Limb (tissue), 2 donors: ENCODE measurements around the gene SRBD1.
A peak's percentile ranks its signal among the peaks of the same experiment; 100 is the strongest.

Experiments used
- DNase-seq, 2 donors: peaks; one replicate each; pipeline ENCODE4 v3.0.0-alpha.2; 2016; ENCODE audit errors: extremely low spot score in 2 of 2

The SRBD1 gene

GRCh38 chr2:45554073-45554741, 56.9 kb downstream of the SRBD1 start:
- no peak for DNase-seq

- no peak for DNase-seq
Observed at GRCh38 chr2:45551862-45552261, 59.2 kb downstream of the SRBD1 start.

GRCh38 chr2:45545943-45546342, 65.1 kb downstream of the SRBD1 start:
- DNase-seq: no peak

DNA sequence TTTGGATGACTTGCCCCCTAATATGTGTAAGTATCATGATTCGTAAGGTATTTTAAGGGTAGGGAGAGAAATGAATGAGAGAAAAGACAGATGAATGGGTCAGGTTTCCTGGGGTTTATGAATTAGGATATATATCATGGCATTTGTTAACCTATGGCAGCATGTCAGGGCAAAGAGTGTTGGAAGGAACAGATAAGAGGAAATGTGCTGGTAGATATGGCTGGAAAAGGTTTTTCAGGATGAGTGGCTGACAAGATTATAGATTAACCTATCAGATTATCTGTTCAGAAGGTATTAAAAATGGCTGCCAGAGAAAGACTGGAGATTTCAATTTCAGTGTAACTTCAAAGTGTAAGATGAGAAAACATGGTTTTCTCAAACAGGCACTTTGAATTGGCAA, 67.8 kb downstream of the SRBD1 start:
- no peak for DNase-seq

GRCh38 chr2:45542013-45542412, 69.1 kb downstream of the SRBD1 start:
- DNase-seq: no peak

GRCh38 chr2:45541450-45541849, 69.6 kb downstream of the SRBD1 start:
- no peak for DNase-seq

DNA sequence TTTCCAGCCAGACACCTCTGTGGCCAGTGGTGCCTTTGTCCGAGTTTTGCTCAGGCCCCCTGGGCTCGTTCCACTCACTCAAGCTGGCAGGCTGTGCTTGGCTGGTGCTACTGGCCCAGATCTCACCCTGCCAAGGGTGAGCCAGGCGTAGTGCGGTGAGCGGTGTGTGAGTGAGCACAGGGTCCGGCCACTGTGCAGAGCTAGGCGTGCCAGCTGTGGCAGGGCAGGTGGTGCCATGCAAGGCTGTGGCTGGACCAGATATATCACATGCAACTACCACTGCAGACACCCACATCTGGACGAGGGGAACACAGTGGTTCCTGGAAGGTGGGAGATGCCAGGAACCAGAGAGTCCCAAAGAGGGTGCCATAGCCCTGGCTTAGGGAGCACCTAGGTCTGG, 70.1 kb downstream of the SRBD1 start:
- no peak for DNase-seq

- DNase-seq: no peak
Observed at GRCh38 chr2:45533771-45534170, 77.3 kb downstream of the SRBD1 start.

- no peak for DNase-seq
Observed at GRCh38 chr2:45532181-45532580, 78.9 kb downstream of the SRBD1 start.

- no peak for DNase-seq
Observed at GRCh38 chr2:45524016-45524415, 87.1 kb downstream of the SRBD1 start.

DNA sequence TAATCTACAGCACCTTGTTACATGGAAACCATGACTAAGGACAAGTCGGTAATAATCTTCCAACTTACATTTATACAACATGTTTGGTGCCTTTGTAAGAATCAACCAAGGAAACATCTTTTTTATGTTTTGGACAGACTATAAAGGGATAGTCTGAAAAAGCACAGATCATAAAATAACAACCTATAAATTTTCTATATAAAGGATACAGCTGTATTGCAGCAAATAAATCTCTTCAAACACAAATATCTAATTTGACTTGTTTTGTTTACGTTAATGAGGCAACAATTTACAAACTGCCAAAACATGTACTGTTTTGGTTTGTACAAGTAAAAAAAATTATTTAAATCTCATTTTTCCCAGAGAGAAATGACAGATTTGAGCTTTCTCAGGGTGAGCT, 92.5 kb downstream of the SRBD1 start:
- no peak for DNase-seq

DNA sequence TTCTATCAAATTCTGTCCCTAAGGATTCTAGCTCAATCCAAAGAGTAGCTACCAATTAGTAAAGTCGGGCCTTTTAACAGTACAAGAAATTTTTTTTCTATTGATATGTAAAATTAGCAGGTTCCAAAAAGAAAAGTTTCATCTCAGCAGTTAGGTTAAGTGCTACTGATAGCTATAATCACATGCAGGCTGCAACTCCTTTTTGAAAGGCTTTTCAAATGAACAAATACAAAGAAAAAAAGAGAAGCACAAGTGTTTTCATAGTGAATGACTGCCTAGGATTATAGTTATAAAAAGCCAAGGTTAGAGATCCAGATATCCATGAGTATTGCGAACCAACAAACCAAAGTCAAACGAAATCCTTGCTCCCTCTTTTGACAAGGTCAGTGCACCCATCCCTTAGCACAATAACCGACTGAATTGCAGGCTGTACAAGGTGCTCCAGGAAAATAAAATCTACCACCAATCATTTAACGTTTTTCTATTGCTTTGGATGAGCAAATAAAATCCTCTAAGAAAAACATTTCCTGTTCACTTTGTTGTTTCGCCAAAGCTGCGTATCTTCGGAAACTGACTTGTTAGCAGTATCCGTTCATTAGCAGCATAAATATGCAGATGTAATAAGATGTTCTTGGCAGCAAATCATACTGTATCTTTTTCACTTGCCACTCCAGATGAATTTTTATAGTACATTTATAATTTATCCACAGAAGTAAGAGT, 100.2 kb downstream of the SRBD1 start:
- DNase-seq: no peak

DNA sequence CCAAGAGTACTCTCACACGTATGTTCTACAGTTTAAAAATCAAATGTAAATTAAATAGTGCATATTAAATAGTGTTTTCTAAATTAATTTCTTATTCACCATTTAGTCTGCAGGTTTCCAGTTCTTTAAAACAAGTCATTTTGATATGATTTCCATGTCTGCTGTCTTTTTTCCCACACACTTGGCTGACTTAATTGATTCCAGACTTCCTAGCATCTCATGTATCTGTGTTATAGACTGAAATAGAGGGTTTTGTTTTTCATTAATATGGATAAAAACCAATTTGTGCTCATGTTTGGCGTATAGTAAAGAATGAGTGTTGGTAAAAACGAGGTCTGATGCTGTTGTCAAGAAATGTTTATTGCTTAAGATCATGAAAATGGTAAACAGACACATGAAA, 104.3 kb downstream of the SRBD1 start:
- DNase-seq: no peak

DNA sequence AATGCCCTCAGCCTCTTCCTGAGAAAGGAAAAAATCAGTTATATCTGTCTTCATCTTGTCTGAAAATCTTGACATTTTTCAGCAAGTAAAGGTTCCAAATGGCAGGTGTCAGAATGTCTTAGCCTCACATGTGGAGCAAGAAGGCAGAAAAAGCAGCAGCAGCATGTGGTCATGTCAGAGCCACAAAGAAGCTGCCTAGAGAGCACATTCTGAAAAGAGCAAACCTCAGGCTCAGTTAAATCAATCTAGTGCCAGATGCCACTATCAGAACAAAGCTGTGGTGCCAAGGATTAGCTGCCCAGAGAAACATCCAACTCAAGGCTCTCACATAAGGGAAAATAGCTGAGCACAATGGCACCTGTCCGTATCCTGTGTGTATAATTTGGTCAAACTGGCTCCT, 105.9 kb downstream of the SRBD1 start:
- DNase-seq: no peak

- no peak for DNase-seq
Observed at GRCh38 chr2:45498661-45499550, 112.2 kb downstream of the SRBD1 start.

DNA sequence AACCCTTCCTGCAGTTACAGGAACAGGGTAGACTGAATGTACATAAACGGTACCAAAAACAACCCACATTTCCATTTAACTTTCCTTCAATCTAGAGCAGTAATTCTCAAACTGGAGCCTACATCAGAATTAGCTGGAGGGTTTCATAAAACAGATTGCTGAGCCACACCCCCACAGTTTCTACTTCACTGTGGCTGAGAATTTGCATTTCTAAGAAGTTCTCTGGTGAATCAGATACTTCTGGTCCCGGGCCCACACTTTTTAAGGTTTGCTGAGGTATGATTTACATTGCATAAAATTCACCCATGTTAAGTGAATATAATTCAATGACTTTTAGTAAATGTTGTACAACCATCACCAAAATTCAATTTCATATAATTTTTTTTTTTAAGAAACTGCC, 113.7 kb downstream of the SRBD1 start:
- DNase-seq: no peak

- no peak for DNase-seq
Observed at GRCh38 chr2:45496869-45497268, 114.2 kb downstream of the SRBD1 start.

- no peak for DNase-seq
Observed at GRCh38 chr2:45494978-45495293, 116.1 kb downstream of the SRBD1 start.

GRCh38 chr2:45494275-45494977, 116.6 kb downstream of the SRBD1 start:
- peak in 1 of 2 donors; percentile 87 for DNase-seq

GRCh38 chr2:45484965-45485364, 126.1 kb downstream of the SRBD1 start:
- no peak for DNase-seq

DNA sequence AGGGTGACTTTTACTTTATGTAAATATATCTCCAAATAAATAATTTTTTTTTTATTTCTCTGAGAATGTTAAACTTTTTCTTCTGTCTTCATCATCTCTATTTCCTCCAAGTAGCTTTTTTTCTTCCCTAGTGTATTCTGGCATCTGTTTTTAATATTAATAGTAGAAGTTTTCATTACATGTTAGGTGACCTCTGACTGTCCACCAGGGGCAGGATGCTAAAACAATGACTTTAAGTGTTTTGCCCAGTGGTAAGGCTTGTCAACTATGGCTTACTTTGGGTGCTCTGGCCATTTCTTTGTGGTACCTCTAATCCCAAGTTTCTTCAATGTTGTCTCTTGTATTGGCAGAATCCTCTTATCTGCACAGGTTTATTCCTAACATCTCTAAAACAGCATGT, 127.1 kb downstream of the SRBD1 start:
- DNase-seq: no peak

DNA sequence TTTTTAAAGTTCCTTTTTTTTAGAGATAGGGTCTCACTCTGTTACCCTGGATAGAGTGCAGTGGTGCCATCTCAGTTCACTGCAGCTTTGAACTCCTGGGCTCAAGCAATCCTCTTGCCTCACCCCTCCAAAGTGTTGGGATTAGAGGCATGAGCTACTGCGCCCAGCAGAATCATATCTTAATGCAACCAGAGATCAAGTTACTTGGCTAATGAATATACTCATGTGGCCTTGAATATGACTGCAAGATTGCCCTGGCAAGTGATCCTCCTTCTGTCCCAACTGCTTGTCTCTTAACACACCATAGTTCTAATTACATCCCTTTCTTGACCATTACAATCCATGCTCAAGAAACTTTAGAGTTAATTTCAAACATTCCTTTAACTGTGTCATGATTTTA, 133.5 kb downstream of the SRBD1 start:
- no peak for DNase-seq
